Naive thymus-derived CD8-positive, alpha-beta T cell (primary cell): ENCODE measurements around the gene SREK1. TPM values are rescaled to one million over a fixed set of nuclear protein-coding genes. Genes with fewer than 3 reads are reported as not detected.

Experiments used
- ATAC-seq, 2 donors: fragments of 150-1000 bp; cut with Tn5 transposase in 1 of 2; sonication (Bioruptor Pico), chemical (Tn5 transposase) in 1 of 2; 1 replicate in 1 of 2; 2 replicates in 1 of 2; pipeline ENCODE4 v1.10.0; 2021; ENCODE audit warnings: mild to moderate bottlenecking in 2 of 2, moderate library complexity in 2 of 2
- POLR2A ChIA-PET: fragments of 350-600 bp; sonication (Branson Sonifier 250); formaldehyde crosslinking; loops from one replicate; lab custom pipeline; 2021; ENCODE audit warnings: antibody characterized with exemption; lab: Charles Lee
- DNase-seq, 10 donors: peaks; one replicate each; pipeline versions ENCODE4 v3.0.0 to v3.0.0-alpha.2; 2020 to 2022
- H3K27ac Mint-ChIP-seq, 10 donors: one replicate each; pipeline ENCODE4 v1.8.0; 2020 to 2022; ENCODE audit warnings: mild to moderate bottlenecking in 10 of 10, mixed read lengths in 10 of 10, moderate library complexity in 4 of 10, inconsistent platforms in 1 of 10
- H3K27me3 Mint-ChIP-seq, 5 donors: one replicate each; pipeline ENCODE4 v1.8.0; 2021 to 2022; ENCODE audit warnings: mixed read lengths in 5 of 5
- H3K36me3 Mint-ChIP-seq, 3 donors: one replicate each; pipeline ENCODE4 v1.8.0; 2020 to 2022; ENCODE audit warnings: mixed read lengths in 3 of 3, mild to moderate bottlenecking in 2 of 3, inconsistent platforms in 1 of 3
- H3K4me1 Mint-ChIP-seq, 4 donors: one replicate each; pipeline ENCODE4 v1.8.0; 2021 to 2022; ENCODE audit warnings: mixed read lengths in 4 of 4
- H3K4me3 Mint-ChIP-seq, 10 donors: one replicate each; pipeline ENCODE4 v1.8.0; 2020 to 2022; ENCODE audit warnings: mild to moderate bottlenecking in 10 of 10, mixed read lengths in 10 of 10, moderate library complexity in 6 of 10, inconsistent platforms in 1 of 10
- H3K9me3 Mint-ChIP-seq, 9 donors: one replicate each; pipeline ENCODE4 v1.8.0; 2020 to 2022; ENCODE audit warnings: mixed read lengths in 9 of 9, mild to moderate bottlenecking in 3 of 9, inconsistent platforms in 1 of 9, moderate library complexity in 1 of 9
- polyA plus RNA-seq, 3 donors: library from polyadenylated mRNA; unstranded; fragments of 300-500 nt; fragmentation: Illumina TruSeq; gene quantifications; one replicate each; pipeline ENCODE4 v1.2.3, GENCODE V29; 2021
- total RNA-seq, 8 experiments: library from RNA in 2 of 8; stranded (reverse) in 2 of 8; gene quantifications; one replicate each; pipeline ENCODE4 v1.2.3 and lab custom pipeline; 2021 to 2026

SREK1 gene
- total and polyA plus RNA-seq, 5 experiments from 2014 or later, result 15.2 to 92.4 (median 21.4) TPM

DNA sequence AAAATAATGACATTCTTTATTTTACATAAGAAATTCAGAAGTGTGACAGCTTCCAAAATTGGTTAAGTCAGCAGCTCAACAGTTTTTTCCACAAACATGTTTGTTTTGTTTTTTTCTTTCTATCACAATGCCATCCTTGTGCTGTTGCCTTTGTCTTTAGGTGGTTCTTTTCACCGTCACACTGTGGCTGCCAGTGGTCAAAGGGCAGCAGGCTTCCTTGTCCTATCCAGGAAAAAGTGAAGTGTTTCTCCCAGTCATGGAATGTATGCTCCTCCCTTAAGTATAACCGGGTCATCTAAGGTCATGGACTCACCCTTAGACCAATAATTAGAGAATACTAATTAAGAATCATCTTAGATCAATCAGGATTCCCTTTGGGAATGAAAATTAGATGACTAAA lies 87.4 kb downstream of the SREK1 start:
- H3K27ac Mint-ChIP-seq, result no peak overlapping the region
- no peak for DNase-seq
- no peak overlapping the region for H3K4me3 Mint-ChIP-seq
- H3K4me1 Mint-ChIP-seq, result no peaks in the 10 kb centered on the region
- H3K36me3 Mint-ChIP-seq, result peaks cover 0 to 2% (median 0%) of the 10 kb centered on the region in 3 donors
- peaks cover 0 to 1% (median 0%) of the 10 kb centered on the region in 9 donors for H3K9me3 Mint-ChIP-seq
- H3K27me3 Mint-ChIP-seq, result peaks cover 0 to 7% (median 2%) of the 10 kb centered on the region in 5 donors
- ATAC-seq, result no peak
- POLR2A ChIA-PET, result no interaction called here

- H3K27me3 Mint-ChIP-seq, result peaks cover 0 to 9% (median 6%) of the 10 kb centered on the region in 5 donors
- no peak overlapping the region for H3K27ac Mint-ChIP-seq
- ATAC-seq (no peak), DNase-seq (no peak)
- peaks cover 0 to 2% (median 0%) of the 10 kb centered on the region in 3 donors for H3K36me3 Mint-ChIP-seq
- no peaks in the 10 kb centered on the region for H3K9me3 Mint-ChIP-seq
- POLR2A ChIA-PET, result no interaction called here
- H3K4me1 Mint-ChIP-seq, result no peaks in the 10 kb centered on the region
- no peak overlapping the region for H3K4me3 Mint-ChIP-seq
Observed at GRCh38 chr5:66232275-66232674, 88.2 kb downstream of the SREK1 start.

DNA sequence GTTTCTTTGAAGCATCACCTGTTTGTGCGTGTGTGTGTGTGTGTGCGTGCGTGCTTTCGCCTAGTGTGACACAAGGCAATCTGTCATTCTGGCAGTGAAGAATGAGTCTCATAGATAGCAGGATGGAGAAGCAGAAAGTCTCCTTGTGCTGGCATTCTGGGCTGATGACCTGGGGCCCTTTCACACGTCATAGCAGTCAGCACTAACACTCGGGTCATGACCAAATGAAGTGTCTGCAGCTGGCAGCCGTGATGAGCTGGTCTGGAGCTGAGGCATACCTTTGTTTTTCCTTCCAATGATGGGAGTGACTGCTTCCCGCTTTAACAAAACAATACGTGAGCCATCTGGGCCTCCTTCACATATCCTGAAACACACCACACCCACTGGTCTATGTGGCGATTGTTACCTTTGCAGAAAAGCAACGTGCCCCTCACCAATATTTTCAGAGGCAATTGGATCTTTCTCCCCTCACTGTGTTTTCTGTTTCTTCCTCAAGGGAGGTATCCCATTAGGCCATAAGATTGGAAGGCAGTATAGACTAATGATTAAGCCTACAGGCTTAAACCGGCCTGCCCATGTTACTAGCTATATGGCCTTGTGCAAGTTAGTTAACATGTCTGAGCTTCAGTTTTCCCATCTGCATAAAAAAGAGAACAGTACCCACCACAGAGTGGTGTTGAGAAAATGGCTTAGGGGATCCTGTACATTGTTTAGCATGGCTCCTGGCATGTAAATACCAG lies 88.8 kb downstream of the SREK1 start:
- no peaks in the 10 kb centered on the region for H3K9me3 Mint-ChIP-seq
- peaks cover 0 to 9% (median 6%) of the 10 kb centered on the region in 5 donors for H3K27me3 Mint-ChIP-seq
- no peaks in the 10 kb centered on the region for H3K4me1 Mint-ChIP-seq
- peaks cover 0 to 2% (median 0%) of the 10 kb centered on the region in 3 donors for H3K36me3 Mint-ChIP-seq
- no peak for DNase-seq
- no peak overlapping the region for H3K4me3 Mint-ChIP-seq
- POLR2A ChIA-PET, result no interaction called here
- ATAC-seq, result no peak
- no peak overlapping the region for H3K27ac Mint-ChIP-seq

Other genes with a start within 250 kb of the SREK1 start
- 100 to 1,000 TPM; 127 to 135 TPM for gene ERBIN, start 217.7 kb upstream of the SREK1 start, total RNA-seq
- 10 to 100 TPM; 50.3 to 53.8 (median 50.9) TPM for gene ERBIN, start 217.7 kb upstream of the SREK1 start, polyA plus RNA-seq